HG02884 (cell line): ENCODE data around the gene CTAGE9.
"Not testable (repeated sequence)": the region's sequence is repeated elsewhere in the genome, so short reads cannot be mapped to it uniquely, and the experiment has no call there.

ENCODE experiments used
- ATAC-seq: cut with Tn5 transposase; IDR thresholded peaks from one replicate; pipeline ENCODE4 v1.9.1; 2021; ENCODE audit warnings: mild to moderate bottlenecking, moderate library complexity; ENCODE audit not compliant: unreplicated experiment

CTAGE9 gene, protein sequence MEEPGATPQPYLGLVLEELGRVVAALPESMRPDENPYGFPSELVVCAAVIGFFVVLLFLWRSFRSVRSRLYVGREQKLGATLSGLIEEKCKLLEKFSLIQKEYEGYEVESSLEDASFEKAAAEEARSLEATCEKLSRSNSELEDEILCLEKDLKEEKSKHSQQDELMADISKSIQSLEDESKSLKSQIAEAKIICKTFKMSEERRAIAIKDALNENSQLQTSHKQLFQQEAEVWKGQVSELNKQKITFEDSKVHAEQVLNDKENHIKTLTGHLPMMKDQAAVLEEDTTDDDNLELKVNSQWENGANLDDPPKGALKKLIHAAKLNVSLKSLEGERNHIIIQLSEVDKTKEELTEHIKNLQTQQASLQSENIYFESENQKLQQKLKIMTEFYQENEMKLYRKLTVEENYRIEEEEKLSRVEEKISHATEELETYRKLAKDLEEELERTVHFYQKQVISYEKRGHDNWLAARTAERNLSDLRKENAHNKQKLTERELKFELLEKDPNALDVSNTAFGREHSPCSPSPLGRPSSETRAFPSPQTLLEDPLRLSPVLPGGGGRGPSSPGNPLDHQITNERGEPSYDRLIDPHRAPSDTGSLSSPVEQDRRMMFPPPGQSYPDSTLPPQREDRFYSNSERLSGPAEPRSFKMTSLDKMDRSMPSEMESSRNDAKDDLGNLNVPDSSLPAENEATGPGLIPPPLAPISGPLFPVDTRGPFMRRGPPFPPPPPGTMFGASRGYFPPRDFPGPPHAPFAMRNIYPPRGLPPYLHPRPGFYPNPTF

DNA sequence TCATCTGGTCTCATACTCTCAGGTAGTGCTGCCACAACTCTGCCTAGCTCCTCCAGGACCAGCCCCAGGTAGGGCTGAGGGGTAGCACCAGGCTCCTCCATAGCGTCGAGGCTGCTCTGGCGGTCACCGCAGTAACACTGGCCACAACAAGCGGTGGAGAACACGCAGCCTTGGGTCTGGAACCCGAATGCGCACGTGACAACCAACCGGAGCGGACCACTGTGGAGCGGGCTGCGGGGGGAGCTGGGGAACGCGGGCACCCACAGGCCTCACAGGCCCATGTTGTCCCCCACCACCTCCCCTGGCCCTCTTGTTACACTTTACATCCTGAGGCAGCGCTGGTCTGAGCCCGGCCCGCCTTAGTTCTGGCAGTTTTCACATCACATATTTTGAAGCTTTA, at the start of gene CTAGE9:
Gene CTAGE9, minus strand, starts transcription at position 101 of the 400 bp plus-strand sequence. Its CDS starts 0 bp downstream, at position 101.
- ATAC-seq, result not testable (repeated sequence)

- no peak for ATAC-seq
Observed at GRCh38 chr6:131758920-131759319, 48.1 kb upstream of the CTAGE9 start.

GRCh38 chr6:131756039-131756438, 45.2 kb upstream of the CTAGE9 start:
- ATAC-seq, result no peak

DNA sequence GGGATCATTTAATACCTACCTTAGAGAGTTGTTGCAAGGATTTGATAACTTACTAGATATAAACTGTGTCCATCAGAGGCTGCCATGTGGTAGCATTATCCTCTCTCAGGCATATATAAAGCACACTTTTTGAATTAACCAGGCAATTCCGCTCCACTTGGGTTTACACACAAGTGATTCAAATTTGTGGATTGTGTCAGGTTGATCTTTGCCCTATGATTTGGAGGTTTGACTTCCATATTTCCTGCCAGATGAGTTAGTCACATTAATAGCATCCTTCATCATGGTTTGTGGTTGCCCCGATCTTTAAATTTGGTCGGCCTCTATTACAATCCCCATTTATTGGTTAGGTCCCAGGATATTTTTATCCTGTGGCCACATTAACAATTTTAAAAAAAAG, 44.8 kb upstream of the CTAGE9 start:
- ATAC-seq, result no peak

DNA sequence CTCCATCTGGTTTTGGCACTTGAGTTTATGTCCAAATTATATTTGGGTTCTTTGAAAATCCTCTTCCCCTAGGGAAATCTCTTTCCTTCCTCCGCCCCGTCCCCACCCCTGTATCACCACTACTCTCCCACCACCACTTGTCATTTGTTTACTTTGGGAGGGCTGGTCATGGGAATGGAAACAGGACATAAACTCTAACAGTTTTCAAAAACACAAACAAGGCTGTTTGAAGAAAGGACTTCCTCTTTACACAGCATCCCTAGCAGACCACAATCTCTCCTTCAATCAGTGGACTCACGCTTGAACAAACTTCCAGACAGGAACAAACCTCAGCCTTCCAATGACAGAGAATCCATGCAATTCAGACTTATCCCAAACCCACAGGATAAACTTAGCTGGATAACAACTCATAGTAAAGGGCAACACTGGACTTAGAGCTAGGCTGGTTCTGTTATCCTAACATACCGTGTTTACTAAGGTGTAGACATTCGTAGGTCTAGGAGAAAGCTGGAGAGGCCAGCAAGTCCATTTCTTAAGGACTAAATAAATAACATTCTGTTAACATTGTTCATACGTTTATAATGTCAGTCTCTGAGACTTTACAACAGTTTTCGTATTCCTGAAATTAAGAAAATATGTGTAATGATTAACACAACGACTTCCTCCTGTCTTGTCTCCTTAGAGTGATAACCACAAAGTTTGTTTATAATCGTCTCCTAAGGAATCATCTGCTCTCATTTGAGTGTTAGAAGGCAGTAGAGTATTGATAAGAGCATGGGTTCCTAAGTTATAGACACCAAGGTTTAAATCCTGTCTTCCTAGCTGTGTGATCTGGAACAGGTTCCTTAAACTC, 44.1 kb upstream of the CTAGE9 start:
- ATAC-seq, result no peak

DNA sequence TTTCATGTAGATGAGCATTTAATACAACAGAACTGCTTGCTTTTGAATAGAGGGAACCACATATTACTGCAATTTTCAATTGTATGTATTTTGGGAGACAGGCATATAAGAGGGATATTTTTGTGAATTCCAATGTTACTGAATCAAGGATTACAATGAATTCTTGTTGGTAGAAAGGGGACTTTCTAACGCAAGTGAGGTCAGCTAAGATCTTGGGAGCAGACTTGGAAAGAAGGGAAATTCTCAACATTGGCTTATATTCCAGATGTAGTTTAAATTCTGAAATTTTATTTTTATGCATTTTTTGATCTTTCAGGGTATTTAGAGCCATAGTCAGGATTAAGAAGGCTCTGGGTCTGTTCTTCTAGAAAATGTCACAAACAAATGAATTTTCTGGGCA, 43.3 kb upstream of the CTAGE9 start:
- no peak for ATAC-seq

DNA sequence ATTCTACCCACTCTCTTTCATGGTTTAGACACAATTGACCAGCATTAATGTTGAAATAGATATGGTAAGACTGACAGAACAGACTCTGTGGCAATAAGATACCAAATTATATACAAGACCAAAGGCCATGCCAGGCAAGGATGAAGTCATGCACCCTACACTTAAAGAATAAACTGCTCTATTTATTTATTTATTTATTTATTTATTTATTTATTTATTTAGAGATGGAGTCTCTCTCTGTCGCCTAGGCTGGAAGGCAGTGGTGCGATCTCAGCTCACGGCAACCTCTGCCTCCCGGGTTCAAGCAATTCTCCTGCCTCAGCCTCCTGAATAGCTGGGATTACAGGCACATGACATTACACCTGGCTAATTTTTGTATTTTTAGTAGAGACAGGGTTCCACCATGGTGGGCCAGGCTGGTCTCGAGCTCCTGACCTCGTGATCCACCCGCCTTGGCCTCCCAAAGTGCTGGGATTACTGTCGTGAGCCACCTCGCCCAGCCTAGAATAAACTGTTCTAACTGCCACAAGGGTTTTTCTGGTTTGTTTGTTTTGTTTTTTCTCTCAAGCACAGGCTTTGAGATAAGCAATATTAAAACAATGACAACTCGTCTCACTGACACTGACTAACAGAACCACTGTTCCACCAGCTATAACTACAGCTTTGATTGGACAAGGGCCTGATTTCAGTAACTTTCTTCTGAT, 40.3 kb upstream of the CTAGE9 start:
- ATAC-seq, result not testable (repeated sequence)

- no peak for ATAC-seq
Observed at GRCh38 chr6:131749023-131749422, 38.2 kb upstream of the CTAGE9 start.

- ATAC-seq, result no peak
Observed at GRCh38 chr6:131747821-131748353, 37.1 kb upstream of the CTAGE9 start.

- ATAC-seq, result no peak
Observed at GRCh38 chr6:131745476-131745875, 34.7 kb upstream of the CTAGE9 start.

DNA sequence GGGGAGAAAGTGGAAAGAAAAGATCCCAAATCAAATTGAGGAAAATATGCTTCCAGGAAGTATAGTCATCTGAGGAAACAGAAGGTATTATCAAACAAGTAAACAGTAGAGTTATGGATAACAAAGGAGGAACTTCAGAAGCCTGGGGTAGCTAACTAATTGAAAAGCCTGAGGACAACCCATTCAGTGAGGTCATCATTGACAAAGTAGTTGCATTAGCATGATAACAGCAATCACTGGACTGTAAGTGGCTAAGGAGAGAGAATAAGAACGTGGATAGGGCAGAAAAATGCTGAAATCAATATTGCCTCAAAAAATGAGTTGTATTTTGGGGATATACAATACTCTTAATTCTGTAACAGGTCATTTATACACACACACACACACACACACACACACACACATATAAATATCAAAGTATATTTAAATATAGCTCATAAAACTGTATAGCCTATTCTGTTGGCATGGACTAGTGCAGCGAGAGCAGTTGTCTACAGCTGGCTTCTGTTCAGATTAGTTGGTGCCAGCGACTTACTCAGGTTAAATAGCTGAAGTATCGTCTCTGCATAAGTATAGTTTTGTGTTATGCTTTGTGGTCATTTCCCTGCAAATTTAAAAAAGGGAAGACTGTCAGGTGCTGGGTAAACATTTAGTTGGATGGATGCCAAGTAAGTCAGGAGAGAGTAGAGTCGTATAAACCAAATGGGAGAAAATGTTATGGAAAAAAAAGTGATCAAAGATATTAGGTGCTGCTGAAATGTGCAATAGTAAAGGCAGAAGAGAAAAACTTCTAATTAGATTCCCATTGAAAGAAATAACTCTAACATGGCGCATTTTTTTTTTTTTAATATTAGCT, 33.8 kb upstream of the CTAGE9 start:
- ATAC-seq, result no peak

DNA sequence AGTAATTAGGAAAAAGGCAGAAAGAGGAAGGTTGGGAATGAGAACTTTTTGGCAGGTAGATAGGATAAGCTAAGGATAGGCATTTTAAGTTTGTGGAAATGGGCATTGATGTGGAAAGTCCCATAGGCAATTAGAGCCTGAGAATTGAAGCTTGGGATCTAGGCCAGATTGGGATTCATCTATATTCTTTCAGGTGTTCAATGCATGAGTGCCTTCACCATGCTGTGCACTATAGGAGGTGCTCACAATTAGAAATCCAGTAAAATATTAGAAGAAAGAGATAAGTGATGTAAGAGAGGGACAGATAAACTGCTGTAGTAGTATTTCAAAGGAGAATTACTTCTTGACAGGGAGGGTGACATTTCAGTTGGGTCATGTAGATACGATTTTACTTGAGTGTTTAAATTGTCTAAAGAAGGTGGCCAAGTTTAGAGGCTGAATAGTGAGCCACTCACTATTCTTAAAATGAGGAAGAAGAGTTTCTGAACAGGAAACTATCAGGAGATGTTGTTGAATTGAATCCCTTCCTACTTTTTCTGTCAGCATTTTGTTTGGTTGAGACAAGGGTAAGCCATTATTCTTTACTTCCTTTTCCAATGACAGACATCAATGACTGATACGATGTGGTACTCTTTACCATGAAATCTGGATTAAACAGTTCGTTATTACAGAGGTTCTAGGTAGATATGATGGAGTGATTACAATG, 31.0 kb upstream of the CTAGE9 start:
- ATAC-seq, result no peak

DNA sequence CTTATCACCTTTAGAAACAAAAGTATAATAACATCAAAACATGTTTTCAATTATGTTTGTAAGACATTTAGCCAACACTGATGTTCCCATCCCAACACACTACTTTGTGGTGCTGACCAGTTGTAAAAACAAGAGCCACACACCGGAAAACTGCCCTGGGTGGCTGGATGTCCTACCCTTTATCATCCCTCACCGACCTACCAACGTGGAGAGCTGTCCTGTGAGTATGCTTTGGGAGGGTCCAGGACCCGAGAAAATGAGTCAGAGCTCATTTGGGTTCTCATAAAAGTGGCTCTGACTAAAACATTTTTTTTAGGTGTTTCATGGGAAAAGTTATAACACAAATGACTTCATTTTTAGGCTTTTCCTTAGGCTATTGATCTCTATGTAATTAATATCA, 29.3 kb upstream of the CTAGE9 start:
- ATAC-seq, result no peak

DNA sequence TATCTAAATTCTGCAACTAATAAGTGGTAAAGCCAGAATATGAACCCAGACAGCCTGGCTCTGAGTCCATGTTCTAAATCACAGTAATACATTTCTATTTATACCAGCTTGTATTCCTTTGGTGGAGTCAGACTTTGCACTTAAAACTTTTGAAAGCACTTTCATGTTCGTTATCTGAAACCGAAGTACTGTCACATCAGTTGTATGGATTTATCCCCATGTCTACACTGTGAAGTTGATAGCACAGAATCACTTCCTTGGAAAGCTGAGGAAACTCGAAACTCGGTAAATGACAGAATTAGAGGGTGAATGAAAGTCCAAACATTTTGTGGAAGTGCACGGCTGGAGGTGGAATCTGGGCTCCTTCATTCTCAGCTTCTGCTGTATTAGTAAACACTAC, 28.3 kb upstream of the CTAGE9 start:
- no peak for ATAC-seq

- no peak for ATAC-seq
Observed at GRCh38 chr6:131736811-131737210, 26.0 kb upstream of the CTAGE9 start.

GRCh38 chr6:131736003-131736596, 25.3 kb upstream of the CTAGE9 start:
- ATAC-seq, result no peak

- ATAC-seq, result no peak
Observed at GRCh38 chr6:131733376-131734016, 22.7 kb upstream of the CTAGE9 start.

DNA sequence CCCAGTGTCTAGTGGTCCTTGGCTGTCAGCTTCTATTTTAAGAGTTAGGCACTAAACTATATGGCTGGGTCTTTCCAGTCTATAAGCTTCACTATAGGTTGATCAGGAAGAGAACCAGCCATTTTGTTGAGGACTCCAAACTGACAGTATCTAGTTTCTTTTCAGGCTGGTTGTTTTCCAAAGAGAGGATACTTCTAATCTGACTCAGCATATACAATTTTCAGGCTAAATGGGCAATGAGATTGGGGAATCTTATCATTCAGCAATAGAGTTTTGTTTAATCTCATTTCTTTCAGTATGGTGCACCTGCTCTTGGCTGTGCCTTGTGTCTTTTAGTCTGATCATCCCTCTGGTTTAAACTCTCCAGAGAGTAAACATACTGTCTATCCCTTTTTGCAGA, 20.4 kb upstream of the CTAGE9 start:
- ATAC-seq, result no peak
